Hindlimb muscle (tissue), 1 donor: ENCODE results near the gene CHCHD5. TPM values are rescaled to one million over a fixed set of nuclear protein-coding genes. Genes with fewer than 3 reads are reported as not detected.
"Not testable (repeated sequence)": the region's sequence is repeated elsewhere in the genome, so short reads cannot be mapped to it uniquely, and the experiment has no call there.

Experiments used
- DNase-seq: peaks from one replicate; pipeline ENCODE4 v3.0.0-alpha.2; 2013
- polyA plus RNA-seq: library from polyadenylated mRNA; unstranded; fragments of 120-200 nt; gene quantifications from one replicate; pipeline ENCODE4 v1.2.1, GENCODE V29; 2013; ENCODE audit not compliant: insufficient read length

Gene CHCHD5
- polyA plus RNA-seq, 1 donor: 35.4 TPM

- no peak for DNase-seq
These were observed 4.2 kb downstream of the CHCHD5 start for GRCh38 chr2:112588611-112589045.

- DNase-seq: no peak
These were observed 7.0 kb downstream of the CHCHD5 start for GRCh38 chr2:112591413-112591812.

- DNase-seq: no peak
These were observed 9.3 kb downstream of the CHCHD5 start for GRCh38 chr2:112593736-112594135.

- no peak for DNase-seq
These were observed 13.3 kb downstream of the CHCHD5 start for GRCh38 chr2:112597537-112598322.

GRCh38 chr2:112600634-112601033, 16.2 kb downstream of the CHCHD5 start:
- no peak for DNase-seq

GRCh38 chr2:112601754-112602153, 17.3 kb downstream of the CHCHD5 start:
- DNase-seq: no peak

- DNase-seq: no peak
These were observed 18.5 kb downstream of the CHCHD5 start for GRCh38 chr2:112602917-112603316.

GRCh38 chr2:112603731-112604130, 19.3 kb downstream of the CHCHD5 start:
- DNase-seq: no peak

- no peak for DNase-seq
These were observed 20.5 kb downstream of the CHCHD5 start for GRCh38 chr2:112604952-112605351.

GRCh38 chr2:112605926-112606325, 21.5 kb downstream of the CHCHD5 start:
- no peak for DNase-seq

- DNase-seq: no peak
These were observed 22.1 kb downstream of the CHCHD5 start for GRCh38 chr2:112606547-112606946.

- DNase-seq: no peak
These were observed 23.4 kb downstream of the CHCHD5 start for GRCh38 chr2:112607680-112608438.

GRCh38 chr2:112609320-112609719, 24.9 kb downstream of the CHCHD5 start:
- DNase-seq: not testable (repeated sequence)

GRCh38 chr2:112612283-112612682, 27.9 kb downstream of the CHCHD5 start:
- not testable (repeated sequence) for DNase-seq

- DNase-seq: no peak
These were observed 29.9 kb downstream of the CHCHD5 start for GRCh38 chr2:112614201-112614840.

- no peak for DNase-seq
These were observed 30.6 kb downstream of the CHCHD5 start for GRCh38 chr2:112615051-112615450.

- DNase-seq: not testable (repeated sequence)
These were observed 31.4 kb downstream of the CHCHD5 start for GRCh38 chr2:112615798-112616197.

- DNase-seq: no peak
These were observed 34.0 kb downstream of the CHCHD5 start for GRCh38 chr2:112618383-112618782.

GRCh38 chr2:112621790-112622527, 37.5 kb downstream of the CHCHD5 start:
- DNase-seq: no peak

GRCh38 chr2:112622528-112622849, 38.1 kb downstream of the CHCHD5 start:
- no peak for DNase-seq

- DNase-seq: no peak
These were observed 39.7 kb downstream of the CHCHD5 start for GRCh38 chr2:112623913-112624777.
